ENCODE data around the gene OPCML.

The OPCML gene

DNA sequence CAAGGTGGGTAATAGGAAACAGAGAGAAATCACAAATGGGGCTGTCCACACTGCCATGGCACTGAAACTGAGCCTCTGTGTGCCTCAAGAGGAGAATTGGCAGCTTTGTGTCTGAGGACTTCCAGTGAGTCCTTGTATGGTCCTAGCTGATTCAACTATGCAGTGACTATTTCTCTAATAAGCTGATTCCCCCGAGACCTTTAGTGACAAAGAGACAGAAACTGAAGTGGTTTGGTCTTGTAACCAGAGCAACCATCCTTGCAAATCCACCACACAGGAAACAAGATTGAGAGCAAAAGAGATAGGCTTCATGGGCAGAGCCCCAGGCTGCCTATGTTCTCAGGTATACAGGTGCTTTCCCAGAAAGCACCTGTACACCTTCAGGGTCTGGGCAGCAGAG is 1123.4 kb downstream of the OPCML start:
- Histone ChIP-seq H3K27me3 (ENCODE audit: insufficient read depth, poor library complexity, severe bottlenecking) (no peaks in the 10 kb centered on the region), H3K4me3 (replicated peaks; ENCODE audit: insufficient read depth, low read length) (no peak overlapping the region), H3K27ac (replicated peaks) (no peak overlapping the region)
- no peak for DNase-seq (ENCODE audit: low read depth in 1 of 2, low spot score in 1 of 2)
- TF ChIP-seq CTCF (IDR thresholded peaks at IDR 0.05; ENCODE audit: insufficient read depth, low read length), result no peak
- TF ChIP-seq REST (IDR thresholded peaks at IDR 0.05; ENCODE audit: insufficient replicate concordance, low read depth), result no peak
- no peak for TF ChIP-seq GABPA (IDR thresholded peaks at IDR 0.05; ENCODE audit: low read depth)
- TF ChIP-seq SPI1 (IDR thresholded peaks at IDR 0.05; ENCODE audit: borderline replicate concordance, low read depth), result no peak
- TF ChIP-seq POLR2AphosphoS5 (IDR thresholded peaks at IDR 0.05; ENCODE audit: low read depth), result no peak

DNA sequence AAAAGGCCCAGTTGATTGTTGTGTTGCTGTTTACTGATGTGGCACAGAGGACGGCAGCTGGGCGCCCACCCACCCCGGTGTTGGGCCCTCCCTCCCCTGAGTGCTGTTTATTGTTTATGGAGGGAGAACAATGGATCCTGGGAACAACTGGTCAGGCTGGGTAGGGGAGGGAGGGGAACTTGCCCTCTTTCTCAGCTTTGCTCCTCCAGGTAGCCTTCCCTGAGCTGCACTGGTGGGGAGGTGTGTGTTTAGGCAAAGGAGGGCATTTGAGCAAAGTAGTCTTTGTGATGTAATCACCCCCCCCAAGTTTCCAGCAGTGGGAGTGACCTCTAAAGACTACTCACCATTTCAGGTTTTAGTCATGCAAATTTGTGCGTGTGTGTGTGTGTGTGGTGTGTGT is 1126.6 kb downstream of the OPCML start:
- no peak for DNase-seq (ENCODE audit: low read depth in 1 of 2, low spot score in 1 of 2)
- no peak overlapping the region for H3K4me3 ChIP-seq (replicated peaks; ENCODE audit: insufficient read depth, low read length)
- TF ChIP-seq SPI1 (IDR thresholded peaks at IDR 0.05; ENCODE audit: borderline replicate concordance, low read depth) (no peak), POLR2AphosphoS5 (IDR thresholded peaks at IDR 0.05; ENCODE audit: low read depth) (no peak), CTCF (IDR thresholded peaks at IDR 0.05; ENCODE audit: insufficient read depth, low read length) (no peak), REST (IDR thresholded peaks at IDR 0.05; ENCODE audit: insufficient replicate concordance, low read depth) (no peak), GABPA (IDR thresholded peaks at IDR 0.05; ENCODE audit: low read depth) (no peak)
- H3K27ac ChIP-seq (replicated peaks), result no peak overlapping the region
- H3K27me3 ChIP-seq (ENCODE audit: insufficient read depth, poor library complexity, severe bottlenecking), result no peaks in the 10 kb centered on the region

DNA sequence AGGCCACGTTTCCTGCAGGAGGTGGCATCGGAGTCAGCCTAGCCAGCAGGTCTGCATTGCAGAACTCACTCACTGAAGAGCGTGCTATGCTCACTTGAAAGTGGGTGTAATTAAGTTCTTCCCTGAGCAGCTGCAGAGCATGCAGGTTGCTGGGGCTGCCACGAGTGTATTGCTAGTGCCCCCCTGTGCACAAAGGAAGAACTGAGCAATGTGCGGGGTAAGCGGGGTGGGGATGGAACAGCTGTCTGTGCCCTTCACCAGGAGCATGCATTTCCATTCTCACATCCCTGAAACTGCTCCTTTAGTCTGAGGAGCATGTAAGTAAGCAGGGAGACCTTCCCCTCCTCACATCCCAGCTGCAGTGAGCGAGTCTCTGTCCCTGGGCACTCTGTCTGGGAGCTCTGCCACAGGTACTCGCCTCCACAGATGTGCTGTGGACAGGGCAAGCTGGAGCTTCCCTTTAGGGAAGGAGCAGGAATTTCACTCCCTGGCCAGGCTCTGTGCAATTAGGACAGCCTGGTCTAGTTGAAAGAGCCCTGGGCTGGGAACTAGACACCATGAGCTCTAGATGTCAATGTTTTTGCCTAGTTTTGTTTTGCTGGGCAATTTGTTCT is 1130.1 kb downstream of the OPCML start:
- Histone ChIP-seq H3K27ac (replicated peaks) (no peak overlapping the region), H3K4me3 (replicated peaks; ENCODE audit: insufficient read depth, low read length) (no peak overlapping the region), H3K27me3 (ENCODE audit: insufficient read depth, poor library complexity, severe bottlenecking) (no peaks in the 10 kb centered on the region)
- TF ChIP-seq CTCF (IDR thresholded peaks at IDR 0.05; ENCODE audit: insufficient read depth, low read length) (no peak), GABPA (IDR thresholded peaks at IDR 0.05; ENCODE audit: low read depth) (no peak), REST (IDR thresholded peaks at IDR 0.05; ENCODE audit: insufficient replicate concordance, low read depth) (no peak), POLR2AphosphoS5 (IDR thresholded peaks at IDR 0.05; ENCODE audit: low read depth) (no peak), SPI1 (IDR thresholded peaks at IDR 0.05; ENCODE audit: borderline replicate concordance, low read depth) (no peak)
- peak in 1 of 2 experiments; percentile 3 for DNase-seq (ENCODE audit: low read depth in 1 of 2, low spot score in 1 of 2)

Measured in HL-60 (cell line).